ENCODE results near the gene SLCO2A1.

The SLCO2A1 gene

DNA sequence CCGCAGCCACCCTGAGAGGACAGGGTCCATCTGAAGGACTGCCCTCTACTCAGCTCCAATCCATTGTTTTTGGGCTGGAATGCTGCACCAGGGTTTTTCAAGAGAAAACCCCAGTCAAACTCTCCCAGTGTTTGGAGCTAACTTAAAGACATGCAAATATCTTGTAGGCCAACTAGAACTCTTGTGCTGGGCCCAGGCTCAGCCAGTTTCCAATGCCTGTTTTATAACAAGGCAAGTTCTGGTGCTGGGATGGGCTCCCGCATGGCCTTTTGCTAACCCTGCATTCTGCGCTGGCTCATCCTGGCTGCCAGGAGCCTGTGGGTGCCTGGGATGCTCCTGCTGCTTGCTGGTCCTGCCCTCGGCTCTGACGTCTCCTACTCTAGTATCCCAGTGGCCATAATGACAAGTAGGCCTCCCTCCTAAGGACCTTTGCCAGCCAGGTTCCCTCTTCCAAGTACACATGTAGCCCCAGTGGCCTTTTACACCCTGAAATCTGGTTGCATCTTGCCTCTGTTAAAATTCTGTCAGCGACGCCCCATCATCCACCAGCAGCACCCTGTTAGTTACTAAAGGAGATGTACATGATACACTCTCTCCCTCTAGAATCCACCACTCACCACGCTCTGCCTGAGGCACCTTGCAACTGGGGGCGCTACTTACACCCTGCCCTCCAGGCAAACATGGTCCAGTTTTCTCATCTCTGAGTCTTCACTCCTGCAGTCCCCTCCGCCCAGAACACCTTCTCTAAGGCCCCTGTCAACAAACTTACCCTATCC lies 103.6 kb downstream of the SLCO2A1 start:
- no peak overlapping the region for H3K27ac ChIP-seq
- no peaks in the 10 kb centered on the region for H3K9me3 ChIP-seq
- H3K36me3 ChIP-seq = no peaks in the 10 kb centered on the region
- peaks cover 4 to 10% of the 10 kb centered on the region in 2 experiments for H3K4me1 ChIP-seq (ENCODE audit: control insufficient read depth in 1 of 2, insufficient read depth in 1 of 2, low read depth in 1 of 2, low read length in 1 of 2)
- H3K27me3 ChIP-seq = peaks cover 52% of the 10 kb centered on the region
- TF ChIP-seq, protein P1, sequence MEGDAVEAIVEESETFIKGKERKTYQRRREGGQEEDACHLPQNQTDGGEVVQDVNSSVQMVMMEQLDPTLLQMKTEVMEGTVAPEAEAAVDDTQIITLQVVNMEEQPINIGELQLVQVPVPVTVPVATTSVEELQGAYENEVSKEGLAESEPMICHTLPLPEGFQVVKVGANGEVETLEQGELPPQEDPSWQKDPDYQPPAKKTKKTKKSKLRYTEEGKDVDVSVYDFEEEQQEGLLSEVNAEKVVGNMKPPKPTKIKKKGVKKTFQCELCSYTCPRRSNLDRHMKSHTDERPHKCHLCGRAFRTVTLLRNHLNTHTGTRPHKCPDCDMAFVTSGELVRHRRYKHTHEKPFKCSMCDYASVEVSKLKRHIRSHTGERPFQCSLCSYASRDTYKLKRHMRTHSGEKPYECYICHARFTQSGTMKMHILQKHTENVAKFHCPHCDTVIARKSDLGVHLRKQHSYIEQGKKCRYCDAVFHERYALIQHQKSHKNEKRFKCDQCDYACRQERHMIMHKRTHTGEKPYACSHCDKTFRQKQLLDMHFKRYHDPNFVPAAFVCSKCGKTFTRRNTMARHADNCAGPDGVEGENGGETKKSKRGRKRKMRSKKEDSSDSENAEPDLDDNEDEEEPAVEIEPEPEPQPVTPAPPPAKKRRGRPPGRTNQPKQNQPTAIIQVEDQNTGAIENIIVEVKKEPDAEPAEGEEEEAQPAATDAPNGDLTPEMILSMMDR (IDR thresholded peaks at IDR 0.05) = no peak
- no peak overlapping the region for H3K4me3 ChIP-seq (ENCODE audit: low read depth in 1 of 2, low read length in 1 of 2)

DNA sequence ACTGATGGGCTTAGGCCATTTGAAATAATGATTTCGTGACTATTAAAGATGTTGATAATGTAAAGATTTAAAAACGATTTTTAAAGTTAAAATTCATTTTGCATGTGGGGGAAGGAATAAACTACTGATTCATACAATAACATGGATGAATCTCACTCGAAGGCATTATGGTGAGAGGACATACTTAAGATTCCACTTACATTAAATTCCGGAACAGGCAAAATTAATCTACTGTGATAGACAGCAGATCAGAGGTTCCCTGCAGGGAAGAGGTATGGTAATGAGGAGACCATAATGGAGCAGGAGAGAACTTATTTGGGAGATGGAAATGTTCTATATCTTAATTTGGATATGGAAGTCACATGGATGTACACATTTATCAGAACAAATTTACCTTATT lies 105.7 kb downstream of the SLCO2A1 start:
- Histone ChIP-seq H3K9me3 (no peaks in the 10 kb centered on the region), H3K36me3 (no peaks in the 10 kb centered on the region), H3K27ac (no peak overlapping the region), H3K4me1 (ENCODE audit: control insufficient read depth in 1 of 2, insufficient read depth in 1 of 2, low read depth in 1 of 2, low read length in 1 of 2) (peaks cover 4 to 10% of the 10 kb centered on the region in 2 experiments), H3K4me3 (ENCODE audit: low read depth in 1 of 2, low read length in 1 of 2) (no peak overlapping the region), H3K27me3 (peaks cover 51% of the 10 kb centered on the region)
- TF ChIP-seq, protein P1 (IDR thresholded peaks at IDR 0.05) = no peak

DNA sequence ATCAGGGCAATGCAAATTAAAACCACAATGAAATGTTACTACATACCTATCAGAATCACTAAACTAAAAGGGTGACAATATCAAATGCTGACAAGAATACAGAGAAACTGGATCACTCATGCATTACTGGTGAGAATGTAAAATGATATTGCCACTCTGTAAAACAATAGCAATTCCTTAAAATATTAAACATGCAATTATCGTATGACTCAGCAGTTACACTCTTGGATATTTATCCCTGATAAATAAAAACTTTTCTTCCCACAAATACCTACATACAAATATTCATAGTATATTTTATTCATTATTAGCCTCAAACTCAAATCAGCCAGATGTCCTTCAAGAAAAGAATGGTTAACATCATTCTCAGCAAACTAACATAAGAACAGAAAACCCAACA lies 108.1 kb downstream of the SLCO2A1 start:
- Histone ChIP-seq H3K4me1 (ENCODE audit: control insufficient read depth in 1 of 2, insufficient read depth in 1 of 2, low read depth in 1 of 2, low read length in 1 of 2) (no peaks in the 10 kb centered on the region), H3K27ac (no peak overlapping the region)
- TF ChIP-seq, protein P1 (IDR thresholded peaks at IDR 0.05) = no peak

DNA sequence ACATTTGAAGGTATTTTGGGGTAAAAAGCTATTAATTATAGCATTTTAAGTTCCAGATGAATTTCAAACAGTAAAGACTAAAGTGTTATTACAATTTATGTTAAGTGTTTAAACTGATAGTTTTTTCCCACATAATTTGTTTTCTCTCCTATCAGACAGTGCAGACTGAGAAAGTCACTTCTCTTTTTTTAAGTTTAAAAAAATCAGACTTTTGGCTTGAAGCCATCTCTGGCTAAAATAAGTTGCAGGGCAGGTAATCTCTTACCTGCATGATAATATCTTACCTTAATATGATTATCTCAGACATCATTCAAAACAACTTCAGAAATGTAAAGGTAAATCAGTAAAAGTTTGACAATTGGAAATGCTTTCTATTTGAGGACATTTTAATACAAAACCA lies 112.6 kb downstream of the SLCO2A1 start:
- no peaks in the 10 kb centered on the region for H3K36me3 ChIP-seq
- TF ChIP-seq, protein P1 (IDR thresholded peaks at IDR 0.05) = no peak
- no peaks in the 10 kb centered on the region for H3K4me1 ChIP-seq (ENCODE audit: control insufficient read depth in 1 of 2, insufficient read depth in 1 of 2, low read depth in 1 of 2, low read length in 1 of 2)
- no peaks in the 10 kb centered on the region for H3K9me3 ChIP-seq
- H3K27ac ChIP-seq = no peak overlapping the region
- H3K27me3 ChIP-seq = peaks cover 13% of the 10 kb centered on the region
- H3K4me3 ChIP-seq (ENCODE audit: low read depth in 1 of 2, low read length in 1 of 2) = no peak overlapping the region

More for the DNA sequence above, 108.1 kb downstream of the SLCO2A1 start:
- Histone ChIP-seq H3K4me3 (ENCODE audit: low read depth in 1 of 2, low read length in 1 of 2) (no peak overlapping the region), H3K9me3 (no peaks in the 10 kb centered on the region), H3K36me3 (no peaks in the 10 kb centered on the region), H3K27me3 (peaks cover 27% of the 10 kb centered on the region)

DNA sequence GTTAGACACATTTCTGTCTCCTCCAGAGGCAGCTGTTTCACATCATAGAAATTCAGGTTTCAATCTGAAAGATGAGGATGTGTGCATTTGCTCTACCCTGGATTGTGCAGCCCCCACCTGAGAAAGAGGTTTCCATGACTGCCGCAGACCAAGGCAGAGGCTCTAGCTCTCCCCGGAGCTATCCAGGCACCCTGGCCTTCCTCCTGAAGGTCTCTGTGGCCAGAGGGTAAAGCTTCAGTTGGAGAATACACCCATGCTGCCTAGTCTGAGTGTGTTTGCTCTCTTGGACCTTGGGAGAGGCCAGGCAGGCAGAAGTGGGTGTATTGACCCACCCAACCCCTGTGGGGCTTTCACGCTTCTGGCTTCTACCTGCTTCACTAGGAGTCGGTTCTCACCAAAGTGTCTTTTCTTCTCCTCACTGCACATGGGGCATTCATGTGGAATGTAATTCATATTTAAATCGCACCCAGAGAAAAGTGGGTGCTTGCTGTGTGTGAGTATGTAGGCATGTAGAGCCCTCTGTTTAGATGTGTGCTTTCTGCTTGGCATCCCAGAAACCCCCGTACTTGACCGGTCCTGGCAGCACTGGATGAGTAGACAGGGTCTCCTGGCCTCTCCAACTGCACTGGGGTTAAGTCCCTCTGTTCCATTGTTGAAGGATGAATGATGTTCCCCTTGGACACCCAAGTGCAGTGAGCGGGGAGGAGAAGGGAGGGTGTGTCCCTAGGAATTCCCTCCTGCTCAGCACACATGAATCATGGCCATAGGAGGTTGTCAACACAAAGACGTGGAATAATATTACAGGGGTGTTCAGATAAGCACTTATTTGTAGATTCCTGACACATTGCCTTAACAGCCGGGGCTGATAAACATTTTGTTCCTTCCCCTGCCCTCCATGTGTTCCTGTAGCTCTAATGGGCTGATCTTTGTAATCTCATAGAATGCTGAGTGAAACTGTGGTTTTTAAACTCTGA lies 113.8 kb downstream of the SLCO2A1 start:
- H3K27ac ChIP-seq = no peak overlapping the region
- no peak overlapping the region for H3K4me3 ChIP-seq (ENCODE audit: low read depth in 1 of 2, low read length in 1 of 2)
- H3K4me1 ChIP-seq (ENCODE audit: control insufficient read depth in 1 of 2, insufficient read depth in 1 of 2, low read depth in 1 of 2, low read length in 1 of 2) = no peaks in the 10 kb centered on the region
- TF ChIP-seq, protein P1 (IDR thresholded peaks at IDR 0.05) = no peak
- no peaks in the 10 kb centered on the region for H3K36me3 ChIP-seq
- H3K27me3 ChIP-seq = peaks cover 14% of the 10 kb centered on the region
- no peaks in the 10 kb centered on the region for H3K9me3 ChIP-seq

Data from neutrophil (primary cell).